Endometrial microvascular endothelial cells (primary cell): ENCODE measurements around the gene SETBP1. TPM values are rescaled to one million over a fixed set of nuclear protein-coding genes. Genes with fewer than 3 reads are reported as not detected.

ENCODE experiments used
- in situ Hi-C: cut with HindIII; loops from 2 replicates; pipeline ENCODE4 v1.10.0; 2017; ENCODE audit warnings: low sequenced_read_pairs, low pct_unique_long_range_greater_than_20kb; ENCODE audit errors: inconsistent ontology term
- total RNA-seq: library from RNA; depleted of rRNA; stranded (reverse); fragments of >200 nt; gene quantifications from one replicate; pipeline ENCODE4 v1.2.3, GENCODE V29; 2015; ENCODE audit errors: inconsistent ontology term

Gene SETBP1
- total RNA-seq, 1 donor from 2014 or later, result not detected

- in situ Hi-C loops, result no loop called here
Measured at GRCh38 chr18:44773640-44774155, 93.0 kb downstream of the SETBP1 start.

GRCh38 chr18:44774191-44774590 is 93.5 kb downstream of the SETBP1 start:
- in situ Hi-C loops, result no loop called here

DNA sequence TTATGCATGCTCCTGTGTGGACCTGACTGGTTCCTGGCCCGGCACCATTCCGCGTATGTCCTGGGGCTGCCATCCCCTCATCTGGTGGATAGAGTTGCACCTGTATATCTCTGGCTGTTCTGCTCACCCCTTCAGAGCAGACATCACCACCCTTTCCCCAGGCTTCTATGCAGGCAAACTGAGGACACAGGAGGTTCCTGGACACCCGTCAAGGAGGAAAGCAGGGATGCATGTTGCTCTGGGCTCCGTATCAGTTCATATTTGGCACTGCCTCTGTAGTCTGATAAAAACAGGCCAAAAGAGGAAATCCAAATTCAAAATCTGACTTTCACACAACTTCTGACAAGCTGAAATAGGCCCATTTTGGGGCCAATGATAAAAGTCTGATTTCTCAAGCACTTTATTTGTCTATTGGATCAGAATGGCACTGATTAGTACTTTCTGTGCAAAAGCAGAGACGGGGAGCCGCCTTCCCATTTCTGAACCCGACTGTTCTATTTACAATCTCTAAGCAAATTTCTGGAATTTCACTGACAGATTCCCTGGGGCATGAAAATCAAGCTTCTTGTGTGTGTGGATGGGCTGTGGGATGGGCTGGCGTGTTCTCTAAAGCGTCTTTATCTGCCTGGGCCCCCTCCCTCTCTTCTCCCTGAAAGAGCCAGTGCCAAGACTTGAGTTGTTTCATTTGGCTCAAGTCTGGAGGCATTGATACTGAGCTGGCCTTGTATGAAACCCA is 96.9 kb downstream of the SETBP1 start:
- in situ Hi-C loops, result no loop called here

- in situ Hi-C loops, result no loop called here
Measured at GRCh38 chr18:44778788-44779187, 98.1 kb downstream of the SETBP1 start.

GRCh38 chr18:44779753-44780292 is 99.1 kb downstream of the SETBP1 start:
- in situ Hi-C loops, result no loop called here

DNA sequence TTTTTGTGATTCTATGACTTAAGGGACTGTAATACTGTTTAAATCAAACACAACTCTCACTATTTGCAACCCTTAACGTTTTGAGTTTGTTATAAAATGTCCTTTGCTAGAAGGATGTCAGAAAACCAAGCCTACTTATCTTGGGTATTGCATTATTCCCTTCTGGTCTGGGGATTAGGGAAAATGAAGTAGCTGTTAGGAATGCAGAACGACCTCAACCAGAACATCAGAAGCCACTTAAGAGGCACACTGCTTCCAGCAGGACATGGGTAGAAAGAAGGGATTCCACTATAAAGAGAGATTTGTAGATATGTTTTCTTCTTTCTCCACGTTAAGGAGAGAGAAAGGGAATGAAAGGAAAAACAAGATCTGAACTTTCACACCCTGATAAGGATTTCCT is 101.2 kb downstream of the SETBP1 start:
- in situ Hi-C loops, result no loop called here

- in situ Hi-C loops, result no loop called here
Measured at GRCh38 chr18:44782617-44783016, 101.9 kb downstream of the SETBP1 start.

- in situ Hi-C loops, result no loop called here
Measured at GRCh38 chr18:44783371-44783770, 102.7 kb downstream of the SETBP1 start.

DNA sequence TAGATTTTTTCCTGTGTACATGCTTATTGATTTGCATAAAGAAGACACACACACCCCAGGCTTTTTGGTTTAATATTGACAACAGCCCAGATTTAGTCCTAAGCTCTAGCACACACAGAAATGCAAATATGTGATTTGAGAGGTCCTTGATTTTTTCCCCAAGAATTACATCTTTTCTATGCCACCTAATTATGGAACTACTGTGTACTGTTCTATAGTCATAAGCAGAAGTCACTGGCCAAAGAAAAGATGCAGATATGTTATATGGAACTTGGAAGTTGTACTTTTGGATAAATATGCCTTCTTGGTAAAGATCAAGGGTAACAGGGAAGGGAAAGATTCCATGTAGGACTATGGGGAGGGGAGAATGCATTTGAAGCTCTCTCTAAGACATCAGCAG is 105.6 kb downstream of the SETBP1 start:
- in situ Hi-C loops, result no loop called here

- in situ Hi-C loops, result no loop called here
Measured at GRCh38 chr18:44786688-44787087, 106.0 kb downstream of the SETBP1 start.

GRCh38 chr18:44788334-44788733 is 107.6 kb downstream of the SETBP1 start:
- in situ Hi-C loops, result no loop called here

DNA sequence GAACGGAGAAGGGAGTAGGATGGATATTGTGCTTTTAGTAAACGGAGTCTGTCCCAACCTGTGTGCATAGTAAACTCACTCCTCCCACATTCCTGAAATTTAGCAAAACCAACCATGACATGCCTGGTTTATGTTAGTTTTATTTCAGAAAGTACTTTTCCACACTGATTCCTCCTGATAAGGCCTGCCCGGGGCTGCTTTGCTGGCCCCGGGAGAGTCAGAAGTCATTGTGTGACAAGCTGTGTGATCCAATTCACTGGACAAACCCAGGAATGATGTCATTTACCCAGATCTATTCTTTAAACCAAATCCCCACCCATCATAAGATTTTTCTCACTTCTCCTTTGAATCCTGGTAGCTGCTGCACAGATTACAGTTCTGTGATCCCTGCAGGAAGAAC is 109.0 kb downstream of the SETBP1 start:
- in situ Hi-C loops, result no loop called here

GRCh38 chr18:44790860-44791259 is 110.2 kb downstream of the SETBP1 start:
- in situ Hi-C loops, result no loop called here

DNA sequence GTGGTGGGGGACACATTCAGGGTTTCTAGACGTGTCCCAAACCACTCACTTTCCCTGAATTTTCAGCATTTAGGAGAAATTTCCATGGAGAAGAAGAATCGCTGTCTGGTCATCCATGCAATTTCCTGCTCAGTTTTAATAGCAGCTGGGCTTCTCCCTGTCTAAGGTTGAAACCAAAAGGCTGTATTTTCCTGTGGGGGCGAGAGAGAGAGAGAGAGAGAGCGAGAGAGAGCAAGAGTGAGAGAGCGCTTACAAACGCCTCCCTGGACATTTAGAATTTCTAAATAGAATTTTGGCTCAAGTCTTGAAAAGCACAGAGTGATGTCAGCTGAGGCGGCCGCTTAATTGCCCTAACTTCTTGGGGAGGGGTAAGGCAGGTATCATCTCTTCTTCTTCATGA is 110.8 kb downstream of the SETBP1 start:
- in situ Hi-C loops, result no loop called here

- in situ Hi-C loops, result no loop called here
Measured at GRCh38 chr18:44792456-44793061, 111.9 kb downstream of the SETBP1 start.

DNA sequence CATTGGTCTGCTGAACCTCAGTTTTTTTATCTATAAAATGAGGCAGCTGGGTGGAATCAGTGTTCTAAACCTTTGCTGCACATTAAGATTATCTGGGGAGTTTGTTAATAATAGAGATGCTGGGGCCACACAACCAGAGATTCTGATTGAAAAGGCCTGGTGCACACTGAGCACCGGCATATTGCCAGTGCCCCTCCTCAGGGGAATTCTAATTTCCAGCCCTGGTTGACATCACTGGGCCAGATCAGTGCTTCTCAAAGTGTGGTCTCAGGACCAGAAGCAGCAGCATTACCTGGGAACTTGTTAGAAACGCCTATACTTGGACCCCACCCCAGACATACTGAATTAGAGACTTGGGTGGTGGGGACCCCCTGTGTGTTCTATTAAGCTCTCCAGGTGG is 112.5 kb downstream of the SETBP1 start:
- in situ Hi-C loops, result no loop called here

- in situ Hi-C loops, result no loop called here
Measured at GRCh38 chr18:44793685-44794084, 113.0 kb downstream of the SETBP1 start.

- in situ Hi-C loops, result no loop called here
Measured at GRCh38 chr18:44795241-44795640, 114.6 kb downstream of the SETBP1 start.

GRCh38 chr18:44796429-44797428 is 116.0 kb downstream of the SETBP1 start:
- in situ Hi-C loops, result no loop called here
